GM12874 (cell line): ENCODE measurements around the gene DDB1.

Experiments used
- TF ChIP-seq, protein P1 (sequence below): IDR thresholded peaks from 2 replicates; pipeline ENCODE4 v1.5.1; 2011; ENCODE audit warnings: low read depth, mild to moderate bottlenecking, control low read depth, low read length, moderate library complexity; ENCODE audit not compliant: insufficient read depth

Gene DDB1

DNA sequence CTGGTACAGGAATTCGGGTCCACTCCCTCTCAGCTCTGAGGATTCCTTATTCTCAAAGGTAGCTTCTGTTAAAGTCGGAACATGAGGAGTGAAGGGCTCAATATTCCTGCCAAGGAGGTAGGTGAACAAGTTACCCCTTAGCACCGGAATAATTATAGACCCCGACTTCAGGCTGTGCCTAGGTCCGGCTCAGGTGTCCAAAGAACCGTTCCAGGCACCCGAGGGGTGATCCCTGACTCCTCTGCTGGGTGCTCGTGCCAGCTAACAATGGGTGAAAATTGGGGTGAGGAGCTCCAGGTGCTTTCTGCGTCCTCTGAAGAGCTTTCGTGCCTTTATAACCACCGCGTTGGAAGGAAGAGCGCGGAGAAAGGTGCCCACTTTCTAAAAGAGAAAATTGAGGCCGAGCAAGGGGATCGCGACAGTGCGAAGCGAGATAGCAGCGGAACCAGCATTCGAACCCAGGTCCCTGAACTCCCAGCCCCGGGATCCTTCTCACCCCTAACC is 28.4 kb upstream of the DDB1 start:
- TF ChIP-seq, protein P1, sequence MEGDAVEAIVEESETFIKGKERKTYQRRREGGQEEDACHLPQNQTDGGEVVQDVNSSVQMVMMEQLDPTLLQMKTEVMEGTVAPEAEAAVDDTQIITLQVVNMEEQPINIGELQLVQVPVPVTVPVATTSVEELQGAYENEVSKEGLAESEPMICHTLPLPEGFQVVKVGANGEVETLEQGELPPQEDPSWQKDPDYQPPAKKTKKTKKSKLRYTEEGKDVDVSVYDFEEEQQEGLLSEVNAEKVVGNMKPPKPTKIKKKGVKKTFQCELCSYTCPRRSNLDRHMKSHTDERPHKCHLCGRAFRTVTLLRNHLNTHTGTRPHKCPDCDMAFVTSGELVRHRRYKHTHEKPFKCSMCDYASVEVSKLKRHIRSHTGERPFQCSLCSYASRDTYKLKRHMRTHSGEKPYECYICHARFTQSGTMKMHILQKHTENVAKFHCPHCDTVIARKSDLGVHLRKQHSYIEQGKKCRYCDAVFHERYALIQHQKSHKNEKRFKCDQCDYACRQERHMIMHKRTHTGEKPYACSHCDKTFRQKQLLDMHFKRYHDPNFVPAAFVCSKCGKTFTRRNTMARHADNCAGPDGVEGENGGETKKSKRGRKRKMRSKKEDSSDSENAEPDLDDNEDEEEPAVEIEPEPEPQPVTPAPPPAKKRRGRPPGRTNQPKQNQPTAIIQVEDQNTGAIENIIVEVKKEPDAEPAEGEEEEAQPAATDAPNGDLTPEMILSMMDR = no peak

DNA sequence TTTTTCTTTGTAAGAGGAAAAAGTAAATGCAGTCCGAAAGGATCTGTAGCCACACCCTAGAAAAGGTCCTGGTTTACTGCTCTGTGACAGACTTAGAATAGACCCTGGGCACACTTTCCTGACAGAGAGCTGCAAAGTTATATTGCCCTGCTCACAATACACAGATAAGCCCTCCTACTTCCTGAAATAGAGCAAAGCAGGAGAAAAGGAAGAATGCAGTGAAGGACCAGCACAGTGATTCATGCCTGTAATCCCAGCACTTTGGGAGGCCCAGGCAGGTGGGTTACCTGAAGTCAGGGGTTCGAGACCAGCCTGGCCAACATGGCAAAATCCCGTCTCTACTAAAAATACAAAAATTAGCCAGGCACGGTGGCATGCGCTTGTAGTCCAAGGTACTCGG is 26.6 kb upstream of the DDB1 start:
- TF ChIP-seq, protein P1 = no peak

DNA sequence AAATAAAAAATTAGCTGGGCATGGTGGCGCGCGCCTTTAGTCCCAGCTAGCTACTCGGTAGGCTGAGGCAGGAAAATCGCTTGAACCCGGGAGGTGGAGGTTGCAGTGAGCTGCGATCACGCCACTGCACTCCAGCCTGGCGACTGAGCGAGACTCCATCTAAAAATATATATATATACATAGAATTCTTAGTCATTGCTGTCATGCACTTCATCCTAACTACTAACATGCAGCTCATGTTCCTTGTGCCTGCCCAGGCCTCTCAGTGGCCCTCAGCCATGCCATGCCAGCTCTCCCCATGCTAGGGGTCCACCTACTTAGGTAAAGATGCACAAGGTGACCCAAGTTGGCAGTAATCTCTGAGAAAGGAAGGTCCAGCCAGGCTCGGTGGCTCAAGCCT is 25.7 kb upstream of the DDB1 start:
- TF ChIP-seq, protein P1 = no peak

DNA sequence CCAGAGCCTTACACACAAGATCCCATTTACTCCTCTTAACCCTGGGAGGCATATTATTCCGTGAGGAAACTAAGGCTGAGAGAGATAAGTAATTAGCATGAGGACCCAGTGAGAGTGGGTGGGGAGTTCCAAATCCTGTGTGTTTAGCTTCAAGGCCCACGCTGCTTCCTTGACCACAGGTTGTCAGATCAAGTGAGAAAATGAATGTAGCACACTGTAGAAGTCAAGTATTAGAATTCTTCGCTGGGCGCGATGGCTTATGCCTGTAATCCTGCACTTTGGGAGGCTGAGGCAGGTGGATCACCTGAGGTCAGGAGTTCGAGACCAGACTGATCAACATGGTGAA is 25.0 kb upstream of the DDB1 start:
- TF ChIP-seq, protein P1 = no peak

DNA sequence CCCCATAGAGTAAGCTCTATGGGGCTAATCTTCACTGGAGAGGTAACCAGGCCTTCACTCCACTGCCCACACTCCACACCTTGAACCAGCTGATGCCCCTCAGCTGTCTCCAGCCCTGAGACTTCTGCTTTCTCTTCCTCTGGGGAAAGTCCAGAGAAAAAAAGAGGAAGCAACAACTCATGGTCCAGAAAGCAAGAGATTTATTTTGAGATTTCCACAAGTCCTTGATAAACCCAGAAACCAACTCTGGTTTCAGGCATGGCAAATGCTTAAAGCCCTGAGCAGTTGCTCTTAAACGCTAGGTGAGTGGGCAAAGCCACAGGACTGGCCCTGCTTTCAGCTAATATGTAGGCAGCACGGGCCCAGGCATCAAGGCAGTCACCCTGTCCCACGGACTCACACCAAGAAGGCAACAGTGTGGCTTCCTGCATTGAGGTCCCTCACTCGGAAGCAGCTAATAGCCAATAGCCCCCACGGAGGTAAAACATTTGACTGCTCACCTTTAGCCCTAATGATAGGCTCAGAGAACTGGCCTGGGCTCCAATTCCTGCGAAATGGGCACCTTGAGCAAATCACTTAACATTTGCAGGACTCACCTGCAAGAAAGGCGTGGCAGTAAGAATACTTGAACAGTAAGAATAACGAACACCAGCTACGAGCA is 24.5 kb upstream of the DDB1 start:
- TF ChIP-seq, protein P1 = no peak

DNA sequence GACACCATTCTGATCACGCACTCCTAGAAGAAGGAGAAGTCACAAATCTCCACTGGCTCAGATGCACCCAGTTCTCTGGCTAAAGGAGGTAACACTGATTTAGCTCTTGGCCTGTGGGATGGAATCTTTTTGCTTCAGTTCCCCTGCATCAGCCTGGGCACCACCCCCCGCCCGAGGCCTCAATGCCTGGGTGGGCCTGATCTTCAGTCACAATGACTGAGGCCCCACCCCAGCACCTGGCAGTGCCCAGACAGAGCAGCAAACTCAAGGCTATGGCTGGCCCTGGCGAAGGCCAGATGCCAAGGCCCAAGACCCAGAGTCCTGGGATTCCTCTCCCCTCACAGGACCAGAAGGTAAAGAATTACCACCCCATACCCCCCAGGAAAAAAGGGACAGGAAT is 23.8 kb upstream of the DDB1 start:
- TF ChIP-seq, protein P1 = no peak

DNA sequence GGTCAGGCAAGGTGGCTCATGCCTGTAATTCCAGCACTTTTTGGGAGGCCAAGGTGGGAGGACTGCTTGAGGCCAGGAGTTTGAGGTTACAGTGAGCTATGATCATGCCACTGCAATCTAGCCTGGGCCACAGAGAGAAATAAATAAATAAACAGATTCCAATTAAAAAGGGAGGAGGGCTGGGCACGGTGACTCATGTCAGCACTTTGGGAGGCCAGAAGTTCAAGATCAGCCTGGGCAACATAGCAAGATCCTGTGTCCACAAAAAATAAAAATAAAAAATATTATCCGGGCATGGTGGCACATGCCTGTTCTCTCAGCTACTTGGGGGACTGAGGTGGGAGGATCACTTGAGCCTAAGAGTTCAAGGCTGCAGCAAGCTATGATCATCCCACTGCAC is 21.3 kb upstream of the DDB1 start:
- TF ChIP-seq, protein P1 = no peak
